HG03460 (cell line): ENCODE measurements around the gene RIPOR2.

ENCODE experiments used
- ATAC-seq: cut with Tn5 transposase; IDR thresholded peaks from one replicate; pipeline ENCODE4 v1.9.1; 2021; ENCODE audit not compliant: unreplicated experiment

RIPOR2 gene

GRCh38 chr6:24906314-24906713, 29.4 kb downstream of the RIPOR2 start:
- no peak for ATAC-seq

- ATAC-seq = no peak
These were observed 30.3 kb downstream of the RIPOR2 start for GRCh38 chr6:24905483-24905882.

- ATAC-seq = no peak
These were observed 32.1 kb downstream of the RIPOR2 start for GRCh38 chr6:24903681-24904080.

GRCh38 chr6:24902782-24903181, 33.0 kb downstream of the RIPOR2 start:
- no peak for ATAC-seq

GRCh38 chr6:24901698-24902328, 33.9 kb downstream of the RIPOR2 start:
- no peak for ATAC-seq

- ATAC-seq = no peak
These were observed 34.7 kb downstream of the RIPOR2 start for GRCh38 chr6:24900917-24901697.

GRCh38 chr6:24899997-24900325, 35.8 kb downstream of the RIPOR2 start:
- ATAC-seq = no peak

- no peak for ATAC-seq
These were observed 36.4 kb downstream of the RIPOR2 start for GRCh38 chr6:24899136-24899996.

- ATAC-seq = no peak
These were observed 37.1 kb downstream of the RIPOR2 start for GRCh38 chr6:24898676-24899075.

GRCh38 chr6:24897186-24897585, 38.6 kb downstream of the RIPOR2 start:
- no peak for ATAC-seq

- ATAC-seq = no peak
These were observed 42.4 kb downstream of the RIPOR2 start for GRCh38 chr6:24893342-24893850.

GRCh38 chr6:24891004-24891403, 44.8 kb downstream of the RIPOR2 start:
- no peak for ATAC-seq

GRCh38 chr6:24890471-24890870, 45.3 kb downstream of the RIPOR2 start:
- ATAC-seq = no peak

- no peak for ATAC-seq
These were observed 46.9 kb downstream of the RIPOR2 start for GRCh38 chr6:24888715-24889370.

- ATAC-seq = no peak
These were observed 48.1 kb downstream of the RIPOR2 start for GRCh38 chr6:24887545-24888140.

- peak; percentile 86 for ATAC-seq
These were observed 52.1 kb downstream of the RIPOR2 start for GRCh38 chr6:24883618-24884017.

GRCh38 chr6:24882835-24883555, 52.8 kb downstream of the RIPOR2 start:
- ATAC-seq = no peak

- ATAC-seq = no peak
These were observed 53.5 kb downstream of the RIPOR2 start for GRCh38 chr6:24882295-24882694.

GRCh38 chr6:24881376-24881775, 54.4 kb downstream of the RIPOR2 start:
- no peak for ATAC-seq

GRCh38 chr6:24880451-24880850, 55.3 kb downstream of the RIPOR2 start:
- no peak for ATAC-seq
